BJ (cell line): ENCODE results near the gene TTC9. TPM values are rescaled to one million over a fixed set of nuclear protein-coding genes. Genes with fewer than 3 reads are reported as not detected.

ENCODE experiments used
- CTCF ChIA-PET: fragments of 350-600 bp; formaldehyde crosslinking; extraction: SDS; loops from one replicate; lab custom pipeline; 2021; ENCODE audit warnings: antibody characterized with exemption, inconsistent platforms; lab: Yijun Ruan, JAX
- POLR2A ChIA-PET: fragments of 300-600 bp; sonication (Branson Sonifier 250); formaldehyde crosslinking; extraction: SDS; loops from one replicate; lab custom pipeline; 2021; ENCODE audit warnings: antibody characterized with exemption; lab: Charles Lee
- DNase-seq: peaks from one replicate; pipeline ENCODE4 v3.0.0-alpha.2; 2011; ENCODE audit warnings: low read depth
- H3K27me3 ChIP-seq: 2 replicates; pipeline ENCODE4 v1.6.0; 2011; ENCODE audit warnings: low read length; ENCODE audit not compliant: control insufficient read depth, insufficient read depth
- H3K36me3 ChIP-seq: 2 replicates; pipeline ENCODE4 v1.5.1; 2011; ENCODE audit warnings: low read length; ENCODE audit not compliant: control insufficient read depth, insufficient read depth
- H3K4me3 ChIP-seq: 2 replicates; pipeline ENCODE4 v1.5.1; 2011; ENCODE audit warnings: low read depth, mild to moderate bottlenecking, control low read depth, low read length
- polyA plus RNA-seq: library from polyadenylated mRNA; depleted of rRNA; stranded (reverse); fragments of >200 nt; gene quantifications from 2 replicates; pipeline ENCODE4 v1.2.3, GENCODE V29; 2011
- TF ChIP-seq, protein P1 (sequence below): IDR thresholded peaks from 2 replicates; pipeline ENCODE4 v1.5.1; 2011; ENCODE audit warnings: low read depth, mild to moderate bottlenecking, control low read depth, inconsistent platforms, low read length, moderate library complexity; ENCODE audit not compliant: insufficient read depth

TTC9 gene
- polyA plus RNA-seq, 1 experiment, result 0.32 TPM

DNA sequence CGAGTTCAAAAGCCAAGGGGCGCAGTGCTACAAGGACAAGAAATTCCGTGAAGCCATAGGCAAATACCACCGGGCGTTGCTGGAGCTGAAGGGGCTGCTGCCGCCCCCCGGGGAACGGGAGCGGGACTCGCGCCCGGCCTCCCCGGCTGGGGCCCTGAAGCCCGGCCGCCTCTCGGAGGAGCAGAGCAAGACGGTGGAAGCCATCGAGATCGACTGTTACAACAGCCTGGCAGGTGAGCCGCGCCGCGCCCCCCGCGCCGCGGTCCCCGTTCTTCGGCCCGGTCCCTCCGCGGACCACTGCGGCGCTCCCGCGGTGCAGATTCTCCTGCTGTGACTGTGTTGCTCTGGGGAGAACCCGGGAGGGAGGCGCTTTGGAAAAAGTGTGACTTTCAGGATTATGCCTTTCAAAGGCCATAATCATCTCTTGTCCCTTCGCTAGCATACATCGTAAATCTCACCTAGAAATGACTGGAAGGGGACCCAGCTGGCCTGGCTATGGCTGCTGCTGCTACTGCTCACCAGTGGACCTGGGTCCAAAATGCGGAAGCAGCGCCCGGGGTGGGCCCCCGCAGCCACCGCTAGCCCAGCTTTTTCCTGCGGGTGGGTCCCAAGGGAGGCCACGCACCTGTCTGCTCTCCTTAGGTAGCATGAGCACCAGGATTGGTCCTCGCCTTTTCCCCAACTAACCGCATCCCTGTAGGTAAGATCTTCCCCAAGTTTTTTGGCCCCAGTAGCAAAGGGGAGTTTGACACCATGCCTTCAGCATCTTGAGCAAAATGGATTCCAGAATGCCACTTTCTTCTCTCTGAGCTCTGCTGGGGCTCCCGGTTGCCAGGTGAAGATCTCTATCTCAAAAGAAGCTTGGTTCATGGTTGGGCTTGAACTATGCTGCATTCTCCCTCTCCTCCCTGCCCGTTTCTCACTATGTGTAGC lies 853 bp downstream of the TTC9 start:
- peaks cover 31% of the 10 kb centered on the region for H3K27me3 ChIP-seq
- TF ChIP-seq, protein P1, sequence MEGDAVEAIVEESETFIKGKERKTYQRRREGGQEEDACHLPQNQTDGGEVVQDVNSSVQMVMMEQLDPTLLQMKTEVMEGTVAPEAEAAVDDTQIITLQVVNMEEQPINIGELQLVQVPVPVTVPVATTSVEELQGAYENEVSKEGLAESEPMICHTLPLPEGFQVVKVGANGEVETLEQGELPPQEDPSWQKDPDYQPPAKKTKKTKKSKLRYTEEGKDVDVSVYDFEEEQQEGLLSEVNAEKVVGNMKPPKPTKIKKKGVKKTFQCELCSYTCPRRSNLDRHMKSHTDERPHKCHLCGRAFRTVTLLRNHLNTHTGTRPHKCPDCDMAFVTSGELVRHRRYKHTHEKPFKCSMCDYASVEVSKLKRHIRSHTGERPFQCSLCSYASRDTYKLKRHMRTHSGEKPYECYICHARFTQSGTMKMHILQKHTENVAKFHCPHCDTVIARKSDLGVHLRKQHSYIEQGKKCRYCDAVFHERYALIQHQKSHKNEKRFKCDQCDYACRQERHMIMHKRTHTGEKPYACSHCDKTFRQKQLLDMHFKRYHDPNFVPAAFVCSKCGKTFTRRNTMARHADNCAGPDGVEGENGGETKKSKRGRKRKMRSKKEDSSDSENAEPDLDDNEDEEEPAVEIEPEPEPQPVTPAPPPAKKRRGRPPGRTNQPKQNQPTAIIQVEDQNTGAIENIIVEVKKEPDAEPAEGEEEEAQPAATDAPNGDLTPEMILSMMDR, result no peak
- ChIA-PET CTCF (interaction anchor here (0.6 to 1.6 kb wide), 2 partner anchors 19 to 103 kb away, joined by 3 to 6 read pairs; no protein-coding TSS in a partner anchor), POLR2A (no interaction called here)
- H3K36me3 ChIP-seq, result no peaks in the 10 kb centered on the region
- no peak for DNase-seq
- peak overlapping the region; percentile 13 for H3K4me3 ChIP-seq

DNA sequence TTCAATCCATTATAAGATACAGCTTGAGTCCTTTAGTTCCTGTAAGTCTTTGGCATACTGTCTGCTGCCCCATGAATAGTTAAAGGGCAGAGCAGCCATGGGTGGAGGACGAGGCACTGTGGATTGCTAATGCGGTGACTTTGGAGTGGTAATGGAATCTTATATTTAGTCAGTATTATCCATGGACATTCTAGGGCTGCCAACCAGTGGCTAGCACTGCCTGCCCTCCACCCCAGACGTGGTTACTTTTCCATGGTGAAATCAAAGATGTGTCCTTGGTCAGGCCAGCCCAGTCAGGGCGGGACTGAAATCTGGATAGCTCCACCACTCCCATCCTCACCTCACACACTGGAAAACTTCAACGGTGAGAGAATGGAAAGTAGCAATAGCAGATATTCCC lies 2.3 kb downstream of the TTC9 start:
- Histone ChIP-seq H3K4me3 (no peak overlapping the region), H3K36me3 (no peaks in the 10 kb centered on the region), H3K27me3 (peaks cover 34% of the 10 kb centered on the region)
- POLR2A ChIA-PET, result no interaction called here
- TF ChIP-seq, protein P1, result no peak
- DNase-seq, result no peak
- CTCF ChIA-PET, result interaction anchor here (1.0 kb wide), 1 partner anchor 21 kb away, joined by 3 read pairs; no protein-coding TSS in a partner anchor

DNA sequence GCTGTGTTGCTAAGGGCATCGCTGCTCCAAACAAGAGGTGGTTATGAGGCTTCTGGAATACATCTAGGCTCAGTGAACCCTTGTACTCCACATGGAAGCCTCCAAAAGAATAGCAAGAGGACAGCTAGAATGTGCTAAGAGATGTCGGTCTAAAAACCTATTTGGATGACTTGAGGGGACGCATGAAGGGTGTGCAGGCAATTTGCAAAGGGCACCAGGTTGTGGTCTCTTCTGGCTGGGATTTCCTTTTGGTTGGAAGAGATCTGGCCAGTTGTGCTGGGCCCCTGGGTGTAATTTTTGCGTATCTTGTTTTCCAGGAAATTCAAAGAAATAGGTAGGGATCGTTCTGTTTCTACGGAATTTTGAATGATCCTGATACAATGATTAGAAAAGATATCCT lies 4.2 kb downstream of the TTC9 start:
- Histone ChIP-seq H3K4me3 (no peak overlapping the region), H3K27me3 (peaks cover 32% of the 10 kb centered on the region), H3K36me3 (no peaks in the 10 kb centered on the region)
- CTCF ChIA-PET, result interaction anchor here (1.0 to 1.5 kb wide), 3 partner anchors 18 to 172 kb away, joined by 3 to 4 read pairs (median 3); no protein-coding TSS in a partner anchor
- POLR2A ChIA-PET, result no interaction called here
- TF ChIP-seq, protein P1, result no peak
- no peak for DNase-seq

DNA sequence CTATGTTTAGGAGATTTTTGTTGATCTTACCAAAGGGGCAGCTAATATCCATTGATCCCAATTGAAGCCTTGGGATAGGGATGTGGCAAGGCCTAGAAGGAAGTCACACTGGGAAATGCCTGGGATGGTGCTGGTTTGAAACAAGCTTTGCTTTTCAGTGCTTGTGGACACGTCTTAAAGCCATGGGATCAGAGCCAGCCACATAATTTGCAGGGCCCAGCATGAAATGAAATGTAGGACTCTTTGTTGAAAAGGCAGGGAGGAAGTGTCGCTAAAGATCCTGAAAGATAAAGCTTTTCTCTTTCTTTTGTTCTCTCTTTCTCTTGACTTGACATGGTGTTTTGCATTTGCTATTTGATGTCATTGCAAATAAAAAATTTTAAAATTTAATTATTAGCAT lies 5.0 kb downstream of the TTC9 start:
- no peak overlapping the region for H3K4me3 ChIP-seq
- no peaks in the 10 kb centered on the region for H3K36me3 ChIP-seq
- peaks cover 29% of the 10 kb centered on the region for H3K27me3 ChIP-seq
- CTCF ChIA-PET, result interaction anchor here (1.0 to 1.3 kb wide), 2 partner anchors 17 to 67 kb away, joined by 3 to 4 read pairs; no protein-coding TSS in a partner anchor
- DNase-seq, result no peak
- TF ChIP-seq, protein P1, result no peak
- POLR2A ChIA-PET, result no interaction called here

DNA sequence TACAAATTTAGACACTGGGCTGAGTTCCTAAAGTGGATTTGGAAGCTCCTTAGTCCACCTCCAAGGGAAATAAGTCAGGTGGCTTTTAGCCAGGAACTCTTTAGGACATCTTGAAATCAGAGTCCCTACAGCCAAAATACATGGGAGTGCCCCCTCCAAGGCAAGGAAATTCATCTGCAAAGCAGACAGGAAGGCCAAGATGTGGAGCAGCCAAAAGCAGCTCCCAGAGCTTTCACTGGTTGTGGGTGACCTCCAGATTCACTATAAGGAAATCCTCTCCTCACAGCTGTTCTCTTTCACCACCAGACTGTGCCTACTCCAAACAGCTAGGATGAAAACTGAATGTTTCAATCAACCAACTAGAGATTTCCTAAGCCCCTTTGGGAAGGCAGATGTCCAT lies 6.6 kb downstream of the TTC9 start:
- TF ChIP-seq, protein P1, result no peak

More for the DNA sequence above, 6.6 kb downstream of the TTC9 start:
- ChIA-PET POLR2A (no interaction called here), CTCF (interaction anchor here (0.6 kb wide), 1 partner anchor 1800 kb away, joined by 3 read pairs; no protein-coding TSS in a partner anchor)
- H3K27me3 ChIP-seq, result peaks cover 22% of the 10 kb centered on the region
- no peak overlapping the region for H3K4me3 ChIP-seq
- H3K36me3 ChIP-seq, result no peaks in the 10 kb centered on the region
- no peak for DNase-seq
